Keratinocyte (primary cell): ENCODE results near the gene TRAF7.
"Not testable (repeated sequence)": the region's sequence is repeated elsewhere in the genome, so short reads cannot be mapped to it uniquely, and the experiment has no call there.

Experiments
- EZH2 ChIP-seq: IDR thresholded peaks from one replicate; pipeline ENCODE4 v1.6.1; 2012; ENCODE audit warnings: inconsistent platforms, mild to moderate bottlenecking, low read length, moderate library complexity
- TF ChIP-seq, protein P1 (sequence below), 3 experiments: IDR thresholded peaks in 1 of 3; conservative IDR thresholded peaks in 1 of 3; optimal IDR thresholded peaks in 1 of 3; 2 replicates in 2 of 3; 3 replicates in 1 of 3; pipeline versions ENCODE3 to v1.5.1; 2011; ENCODE audit warnings: low read length in 3 of 3, mild to moderate bottlenecking in 3 of 3, moderate library complexity in 2 of 3, control low read depth in 1 of 3, inconsistent platforms in 1 of 3; ENCODE audit not compliant: insufficient read depth in 2 of 3; ENCODE audit errors: extremely low read depth in 1 of 3

DNA sequence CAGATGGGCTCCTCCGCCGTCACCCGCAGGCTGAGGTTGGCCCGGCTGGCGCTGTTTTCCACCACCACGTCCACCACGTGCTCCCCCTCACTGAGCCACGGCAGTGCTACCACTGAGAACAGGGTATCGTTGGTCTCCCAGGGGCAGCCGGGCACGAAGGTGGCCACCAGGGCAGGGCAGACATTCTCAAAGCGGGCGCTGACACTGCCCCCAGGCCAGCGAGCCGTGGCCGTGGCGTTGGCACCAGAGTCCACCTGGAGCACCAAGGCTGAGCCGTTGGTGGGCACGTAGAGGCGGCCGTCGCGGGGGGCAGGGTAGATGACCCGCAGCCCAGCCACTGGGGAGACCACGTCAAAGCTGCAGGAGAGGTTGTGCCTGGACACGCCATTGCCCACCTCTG is 41.4 kb upstream of the TRAF7 start:
- TF ChIP-seq, protein P1, sequence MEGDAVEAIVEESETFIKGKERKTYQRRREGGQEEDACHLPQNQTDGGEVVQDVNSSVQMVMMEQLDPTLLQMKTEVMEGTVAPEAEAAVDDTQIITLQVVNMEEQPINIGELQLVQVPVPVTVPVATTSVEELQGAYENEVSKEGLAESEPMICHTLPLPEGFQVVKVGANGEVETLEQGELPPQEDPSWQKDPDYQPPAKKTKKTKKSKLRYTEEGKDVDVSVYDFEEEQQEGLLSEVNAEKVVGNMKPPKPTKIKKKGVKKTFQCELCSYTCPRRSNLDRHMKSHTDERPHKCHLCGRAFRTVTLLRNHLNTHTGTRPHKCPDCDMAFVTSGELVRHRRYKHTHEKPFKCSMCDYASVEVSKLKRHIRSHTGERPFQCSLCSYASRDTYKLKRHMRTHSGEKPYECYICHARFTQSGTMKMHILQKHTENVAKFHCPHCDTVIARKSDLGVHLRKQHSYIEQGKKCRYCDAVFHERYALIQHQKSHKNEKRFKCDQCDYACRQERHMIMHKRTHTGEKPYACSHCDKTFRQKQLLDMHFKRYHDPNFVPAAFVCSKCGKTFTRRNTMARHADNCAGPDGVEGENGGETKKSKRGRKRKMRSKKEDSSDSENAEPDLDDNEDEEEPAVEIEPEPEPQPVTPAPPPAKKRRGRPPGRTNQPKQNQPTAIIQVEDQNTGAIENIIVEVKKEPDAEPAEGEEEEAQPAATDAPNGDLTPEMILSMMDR (optimal IDR thresholded peaks at IDR 0.05 in 1 of 3, IDR thresholded peaks at IDR 0.05 in 1 of 3, conservative IDR thresholded peaks at IDR 0.05 in 1 of 3; ENCODE audit: extremely low read depth in 1 of 3, insufficient read depth in 2 of 3, low read length in 3 of 3) = not testable (repeated sequence)
- TF ChIP-seq EZH2 = not testable (repeated sequence)
